Ovary (tissue), 9 donors: Measurements from ENCODE around the gene CEP170B. TPM values are rescaled to one million over a fixed set of nuclear protein-coding genes. Genes with fewer than 3 reads are reported as not detected.

ENCODE experiments used
- DNase-seq, 5 donors: peaks; one replicate each; pipeline ENCODE4 v3.0.0-alpha.2; 2019 to 2020
- H3K27ac ChIP-seq, 2 donors: fragments of 200-600 bp; one replicate each; pipeline versions ENCODE4 v1.5.1 to v1.8.0; 2019 to 2022
- H3K27me3 ChIP-seq: fragments of 200-600 bp; one replicate; pipeline ENCODE4 v1.8.0; 2022
- H3K36me3 ChIP-seq: fragments of 200-600 bp; sonication (generic); one replicate; pipeline ENCODE4 v1.5.1; 2019
- H3K4me1 ChIP-seq: one replicate; pipeline ENCODE4 v1.8.1; 2013; ENCODE audit warnings: mild to moderate bottlenecking, moderate library complexity; ENCODE audit not compliant: insufficient read depth
- H3K4me3 ChIP-seq: fragments of 200-600 bp; sonication (generic); one replicate; pipeline ENCODE4 v1.5.1; 2017
- H3K9me3 ChIP-seq, 2 donors: fragments of 200-600 bp in 1 of 2; sonication (generic) in 1 of 2; one replicate each; pipeline versions ENCODE4 v1.5.1 to v1.8.1; 2013 to 2019; ENCODE audit warnings: mild to moderate bottlenecking in 1 of 2, moderate library complexity in 1 of 2
- CTCF ChIP-seq, 3 donors: fragments of 450-650 bp in 2 of 3; fragments of 200-600 bp in 1 of 3; IDR thresholded peaks; one replicate each; pipeline versions ENCODE4 v1.5.1 to v1.8.0; 2016 to 2022; ENCODE audit warnings: antibody characterized with exemption in 3 of 3, mild to moderate bottlenecking in 1 of 3
- EP300 ChIP-seq: sonication (generic); formaldehyde crosslinking; IDR thresholded peaks from one replicate; pipeline ENCODE4 v1.6.1; 2017; ENCODE audit warnings: antibody characterized with exemption
- POLR2A ChIP-seq: fragments of 450-650 bp; IDR thresholded peaks from one replicate; pipeline ENCODE4 v1.6.1; 2017; ENCODE audit warnings: antibody characterized with exemption, mild to moderate bottlenecking, moderate library complexity
- WGBS, 3 donors: extraction: QIAGEN DNeasy Blood & Tissue Kit in 1 of 3; methylation state at CpG; one replicate each; pipeline versions ENCODE4 v1.1.5 to v1.1.7; 2013 to 2017; 5-methylcytosine and 5-hydroxymethylcytosine counted together
- intact Hi-C, 4 donors: fragments of 100-400 bp; cut with DNase I; formaldehyde crosslinking; loops; one replicate each; pipeline versions ENCODE4 v1.11.0 to v1.15.1; 2022 to 2023
- polyA plus RNA-seq, 2 donors: library from polyadenylated mRNA; stranded (reverse); fragments of 200-250 nt in 1 of 2; fragments of 350-450 nt in 1 of 2; fragmentation: Illumina TruSeq in 1 of 2; extraction: RNeasy Lipid Tissue Mini Kit (QIAGEN cat#74804) in 1 of 2; gene quantifications; one replicate each; pipeline ENCODE4 v1.2.3, GENCODE V29; 2013 to 2014
- total RNA-seq, 7 donors: library from RNA; depleted of rRNA in 2 of 7; stranded (reverse); fragments of >200 nt in 2 of 7; fragmentation: NEBNext Ultra II Directional in 3 of 7; extraction: Animal tissue kit (Norgen Biotek cat#: 25700) in 3 of 7; gene quantifications; one replicate each; pipeline versions ENCODE4 v1.1.0 to v1.2.4, GENCODE V29; 2016 to 2023
- donor health status: DM: no; HTN: no; CAD: no; lungs with moderate emphysema.
- donor health status: DM: no; HTN: no; CAD: no.
- donor health status: Bipolar disorder and iron deficiency.
- donor health status: DM: yes; HTN: yes; CAD: no.
- donor health status: DM: no; HTN: no; CAD: no.
- donor health status: DM: yes; HTN: yes; CAD: no.

CEP170B gene
- total and polyA plus RNA-seq, 9 donors = 1.9 to 22.7 (median 9.9) TPM

DNA sequence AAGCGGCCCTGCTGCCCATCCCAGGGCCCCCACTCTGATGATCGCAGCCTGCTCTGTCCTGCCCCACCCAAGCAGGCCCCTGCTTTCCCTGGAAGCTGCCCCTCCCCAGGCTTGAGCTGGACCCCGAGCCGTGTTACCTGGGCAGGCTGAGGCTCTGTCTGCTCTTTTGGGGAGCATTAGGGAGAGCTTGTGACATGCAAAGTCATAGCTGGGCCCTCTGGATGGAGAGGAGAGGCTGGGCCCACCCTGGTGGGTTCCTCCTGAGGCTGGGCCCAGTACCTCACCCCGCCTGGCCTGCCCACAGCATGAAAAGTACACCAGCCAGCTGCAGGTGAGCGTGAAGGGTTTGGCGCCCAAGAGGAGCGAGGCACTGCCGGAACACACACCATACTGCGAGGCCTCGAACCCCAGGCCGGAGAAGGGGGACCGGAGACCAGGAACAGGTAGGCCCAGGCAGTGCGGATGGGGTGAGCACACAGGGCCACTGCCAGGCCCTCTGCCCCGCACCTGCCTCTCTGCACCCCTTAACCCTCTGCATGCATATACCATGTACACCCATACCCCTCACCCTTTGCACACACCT lies 15.0 kb downstream of the CEP170B start:
- Histone ChIP-seq H3K36me3 (no peaks in the 10 kb centered on the region), H3K9me3 (no peaks in the 10 kb centered on the region), H3K27me3 (no peaks in the 10 kb centered on the region), H3K4me1 (no peaks in the 10 kb centered on the region), H3K4me3 (no peak overlapping the region), H3K27ac (no peak overlapping the region)
- DNase-seq = peak in 1 of 5 donors; percentile 14
- TF ChIP-seq CTCF (IDR thresholded peaks at IDR 0.05) (no peak), POLR2A (no peak), EP300 (no peak)
- 93 to 96% (median 94%) methylated on average over 12 to 15 of the region's 15 CpGs for WGBS, 3 donors
- intact Hi-C loops = no loop called here

DNA sequence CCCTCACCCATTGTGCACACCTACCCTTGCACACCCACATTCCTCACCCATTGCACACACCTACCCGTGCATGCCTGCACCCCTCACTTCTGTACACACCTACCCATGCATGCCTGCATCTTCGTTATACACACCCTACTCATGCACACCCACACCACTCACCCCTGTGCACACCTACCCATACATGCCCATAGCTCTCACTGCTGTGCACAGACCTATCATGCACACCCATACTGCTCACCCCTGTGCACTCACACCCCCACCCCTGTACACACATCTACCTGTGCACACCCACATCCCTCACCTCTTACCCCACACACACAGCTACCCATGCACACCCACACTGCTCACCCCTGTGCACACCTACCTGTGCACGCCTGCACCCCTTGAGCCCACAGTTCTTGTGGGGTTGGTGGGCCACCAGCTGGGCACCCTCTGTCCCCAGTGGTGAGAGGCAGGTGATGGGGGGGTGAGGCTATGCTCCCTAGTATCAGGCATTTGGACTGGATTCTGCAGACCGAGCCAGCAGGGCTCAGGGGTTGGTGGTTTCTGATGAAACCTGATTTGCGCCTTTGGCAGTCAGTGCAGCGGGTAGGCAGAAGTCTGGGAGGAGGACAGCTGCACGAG lies 15.6 kb downstream of the CEP170B start:
- H3K27ac ChIP-seq = no peak overlapping the region
- intact Hi-C loops = no loop called here
- H3K27me3 ChIP-seq = no peaks in the 10 kb centered on the region
- no peak for DNase-seq
- H3K4me1 ChIP-seq = no peaks in the 10 kb centered on the region
- no peaks in the 10 kb centered on the region for H3K36me3 ChIP-seq
- no peaks in the 10 kb centered on the region for H3K9me3 ChIP-seq
- WGBS, 3 donors = 76 to 88% (median 82%) methylated on average over 7 of the region's 7 CpGs
- no peak for TF ChIP-seq EP300
- TF ChIP-seq POLR2A = no peak
- TF ChIP-seq CTCF (IDR thresholded peaks at IDR 0.05) = no peak
- no peak overlapping the region for H3K4me3 ChIP-seq

- no peaks in the 10 kb centered on the region for H3K27me3 ChIP-seq
- peak in 1 of 5 donors; percentile 10 for DNase-seq
- H3K4me3 ChIP-seq = no peak overlapping the region
- TF ChIP-seq POLR2A (no peak), EP300 (no peak), CTCF (IDR thresholded peaks at IDR 0.05) (no peak)
- 60 to 74% (median 63%) methylated on average over 11 to 13 of the region's 13 CpGs for WGBS, 3 donors
- H3K27ac ChIP-seq = no peak overlapping the region
- H3K9me3 ChIP-seq = no peaks in the 10 kb centered on the region
- H3K4me1 ChIP-seq = no peaks in the 10 kb centered on the region
- intact Hi-C loops = no loop called here
- no peaks in the 10 kb centered on the region for H3K36me3 ChIP-seq
Measured at GRCh38 chr14:104881369-104881979, 16.4 kb downstream of the CEP170B start.

GRCh38 chr14:104882325-104882973 lies 17.4 kb downstream of the CEP170B start:
- peak in 3 of 5 donors; percentile 7 to 32 (median 14) for DNase-seq
- H3K4me1 ChIP-seq = no peaks in the 10 kb centered on the region
- no peak for TF ChIP-seq POLR2A
- no peak for TF ChIP-seq EP300
- no peak for TF ChIP-seq CTCF (IDR thresholded peaks at IDR 0.05)
- intact Hi-C loops = no loop called here
- no peaks in the 10 kb centered on the region for H3K9me3 ChIP-seq
- no peak overlapping the region for H3K4me3 ChIP-seq
- WGBS, 3 donors = 79 to 83% (median 80%) methylated on average over 12 to 13 of the region's 13 CpGs
- H3K36me3 ChIP-seq = no peaks in the 10 kb centered on the region
- no peak overlapping the region for H3K27ac ChIP-seq
- no peaks in the 10 kb centered on the region for H3K27me3 ChIP-seq
